Colonic mucosa (tissue), 4 donors: ENCODE results near the gene ANK3. TPM values are rescaled to one million over a fixed set of nuclear protein-coding genes. Genes with fewer than 3 reads are reported as not detected.

Experiments
- DNase-seq: peaks from one replicate; pipeline ENCODE4 v3.0.0-alpha.2; 2020
- H3K27ac ChIP-seq: fragments of 200-600 bp; one replicate; pipeline ENCODE4 v1.8.0; 2021
- H3K27me3 ChIP-seq: fragments of 200-600 bp; one replicate; pipeline ENCODE4 v1.8.0; 2021
- H3K36me3 ChIP-seq: fragments of 200-600 bp; one replicate; pipeline ENCODE4 v1.8.0; 2021
- H3K4me1 ChIP-seq: fragments of 200-600 bp; one replicate; pipeline ENCODE4 v1.8.0; 2021; ENCODE audit warnings: mild to moderate bottlenecking
- H3K4me3 ChIP-seq: fragments of 200-600 bp; one replicate; pipeline ENCODE4 v1.8.0; 2021
- H3K9ac ChIP-seq, 2 donors: one replicate each; pipeline ENCODE4 v1.7.0; 2013; ENCODE audit warnings: control low read depth in 2 of 2, low read depth in 2 of 2, low read length in 2 of 2
- H3K9me3 ChIP-seq: fragments of 200-600 bp; one replicate; pipeline ENCODE4 v1.8.0; 2021
- CTCF ChIP-seq: fragments of 200-600 bp; IDR thresholded peaks from one replicate; pipeline ENCODE4 v1.8.0; 2022; ENCODE audit warnings: antibody characterized with exemption, mild to moderate bottlenecking
- intact Hi-C: fragments of 100-400 bp; cut with DNase I; formaldehyde crosslinking; loops from one replicate; pipeline ENCODE4 v1.14.1; 2022
- total RNA-seq, 2 donors: library from RNA; stranded (reverse); fragmentation: NEBNext Ultra II Directional in 1 of 2; extraction: Animal tissue kit (Norgen Biotek cat#: 25700) in 1 of 2; gene quantifications; one replicate each; pipeline ENCODE4 v1.2.1, GENCODE V29; 2021
- donor health status: healthy.
- donor health status: DM: no; HTN: no; CAD: no.
- donor health status: DM: no; HTN: no; CAD: no.

The ANK3 gene
- total RNA-seq, 2 donors from 2014 or later = 34.6 to 82.8 TPM

DNA sequence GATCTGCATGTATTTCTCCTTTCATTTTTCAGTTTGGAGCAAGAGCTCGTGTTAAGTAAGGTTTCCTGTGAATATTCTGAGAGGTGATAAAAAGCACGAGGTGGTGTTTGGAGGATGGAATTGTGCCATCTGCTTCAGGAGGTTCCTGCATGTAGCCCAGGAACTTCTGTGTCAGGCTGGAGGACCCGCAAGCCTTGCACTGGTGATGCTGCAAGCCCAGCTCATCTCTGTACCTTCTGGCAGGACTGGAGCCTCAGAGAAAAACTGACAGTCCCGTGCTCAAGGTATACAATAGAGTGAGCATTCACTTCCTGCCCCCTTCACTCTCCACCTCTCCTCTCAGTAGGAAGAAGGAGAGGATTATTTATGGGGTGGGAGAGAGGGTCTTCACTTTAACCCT, 242.7 kb downstream of the ANK3 start:
- peak overlapping the region; percentile 69 for H3K27ac ChIP-seq
- no peak for TF ChIP-seq CTCF

GRCh38 chr10:60144099-60144498, 245.6 kb downstream of the ANK3 start:
- DNase-seq = no peak
- Histone ChIP-seq H3K36me3 (no peaks in the 10 kb centered on the region), H3K27me3 (no peaks in the 10 kb centered on the region), H3K9ac (no peak overlapping the region), H3K4me1 (peaks cover 6% of the 10 kb centered on the region), H3K4me3 (no peak overlapping the region), H3K9me3 (no peaks in the 10 kb centered on the region), H3K27ac (no peak overlapping the region)
- intact Hi-C loops = no loop called here
- no peak for TF ChIP-seq CTCF

More for the DNA sequence above, 242.7 kb downstream of the ANK3 start:
- H3K27me3 ChIP-seq = no peaks in the 10 kb centered on the region
- no peak for DNase-seq
- no peak overlapping the region for H3K4me3 ChIP-seq
- H3K36me3 ChIP-seq = no peaks in the 10 kb centered on the region
- H3K4me1 ChIP-seq = peaks cover 6% of the 10 kb centered on the region
- intact Hi-C loops = no loop called here
- no peak overlapping the region for H3K9ac ChIP-seq
- H3K9me3 ChIP-seq = no peaks in the 10 kb centered on the region

DNA sequence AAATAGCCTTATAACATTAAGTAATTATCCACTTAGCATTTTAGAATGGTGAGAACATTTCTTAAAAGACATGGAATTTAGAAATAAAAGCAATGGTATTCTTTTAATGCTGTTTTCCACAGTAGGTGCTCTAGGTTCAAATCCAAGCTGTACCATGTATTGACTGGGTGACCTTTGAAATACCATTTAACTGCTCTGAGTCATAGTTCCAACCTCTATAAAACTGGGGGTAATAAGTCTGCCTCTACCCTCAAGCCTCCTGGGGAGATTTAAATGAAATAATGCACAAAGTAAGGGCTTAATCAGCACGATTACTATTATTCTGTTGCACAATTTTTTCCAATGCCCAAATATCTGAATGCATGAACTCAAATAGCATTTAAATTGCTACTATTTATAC, 246.9 kb downstream of the ANK3 start:
- H3K4me3 ChIP-seq = no peak overlapping the region
- no peaks in the 10 kb centered on the region for H3K36me3 ChIP-seq
- H3K4me1 ChIP-seq = peaks cover 3% of the 10 kb centered on the region
- no peak for TF ChIP-seq CTCF
- no peak for DNase-seq
- no peaks in the 10 kb centered on the region for H3K27me3 ChIP-seq
- H3K9ac ChIP-seq = no peak overlapping the region
- intact Hi-C loops = no loop called here
- peak overlapping the region; percentile 81 for H3K27ac ChIP-seq
- H3K9me3 ChIP-seq = no peaks in the 10 kb centered on the region

GRCh38 chr10:60141896-60142559, 247.6 kb downstream of the ANK3 start:
- intact Hi-C loops = no loop called here
- Histone ChIP-seq H3K4me3 (no peak overlapping the region), H3K36me3 (no peaks in the 10 kb centered on the region), H3K27me3 (no peaks in the 10 kb centered on the region), H3K27ac (peak overlapping the region; percentile 81), H3K9ac (no peak overlapping the region), H3K4me1 (no peaks in the 10 kb centered on the region), H3K9me3 (no peaks in the 10 kb centered on the region)
- TF ChIP-seq CTCF = no peak
- DNase-seq = no peak

- DNase-seq = peak; percentile 76
- Histone ChIP-seq H3K4me1 (no peaks in the 10 kb centered on the region), H3K4me3 (peak overlapping the region; percentile 8), H3K9ac (peak overlapping the region in 1 of 2 donors; percentile 43), H3K9me3 (no peaks in the 10 kb centered on the region), H3K36me3 (no peaks in the 10 kb centered on the region), H3K27ac (peak overlapping the region; percentile 81), H3K27me3 (no peaks in the 10 kb centered on the region)
- TF ChIP-seq CTCF = no peak
- intact Hi-C loops = no loop called here
These were observed 248.7 kb downstream of the ANK3 start for GRCh38 chr10:60140651-60141632.
